ENCODE measurements around the gene CACNA2D1. TPM values are rescaled to one million over a fixed set of nuclear protein-coding genes. Genes with fewer than 3 reads are reported as not detected.
"Not testable (repeated sequence)": the region's sequence is repeated elsewhere in the genome, so short reads cannot be mapped to it uniquely, and the experiment has no call there.

The CACNA2D1 gene
- total RNA-seq, 4 donors from 2014 or later = 3.0 to 15.7 (median 8.6) TPM

DNA sequence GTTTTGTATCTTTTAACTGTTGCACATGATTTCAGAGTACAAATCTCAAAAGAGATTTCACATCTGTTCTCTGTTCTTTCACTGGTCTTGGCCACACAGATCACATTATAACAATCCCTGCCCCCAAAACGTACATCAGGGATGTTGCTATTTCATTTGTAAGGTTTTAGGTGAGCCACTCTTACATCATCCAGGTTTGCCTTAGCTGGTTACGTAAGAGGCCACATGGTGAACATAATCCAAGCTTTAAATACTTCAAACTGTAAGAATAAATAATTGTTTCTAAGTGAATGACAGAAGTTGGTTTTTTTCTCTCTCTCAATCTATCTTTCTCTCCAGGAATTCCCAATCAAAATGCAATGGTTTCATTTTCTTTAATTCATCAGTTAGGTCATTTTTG, 427.8 kb downstream of the CACNA2D1 start:
- no peak for TF ChIP-seq POLR2A (IDR thresholded peaks at IDR 0.05)
- TF ChIP-seq, protein P1, sequence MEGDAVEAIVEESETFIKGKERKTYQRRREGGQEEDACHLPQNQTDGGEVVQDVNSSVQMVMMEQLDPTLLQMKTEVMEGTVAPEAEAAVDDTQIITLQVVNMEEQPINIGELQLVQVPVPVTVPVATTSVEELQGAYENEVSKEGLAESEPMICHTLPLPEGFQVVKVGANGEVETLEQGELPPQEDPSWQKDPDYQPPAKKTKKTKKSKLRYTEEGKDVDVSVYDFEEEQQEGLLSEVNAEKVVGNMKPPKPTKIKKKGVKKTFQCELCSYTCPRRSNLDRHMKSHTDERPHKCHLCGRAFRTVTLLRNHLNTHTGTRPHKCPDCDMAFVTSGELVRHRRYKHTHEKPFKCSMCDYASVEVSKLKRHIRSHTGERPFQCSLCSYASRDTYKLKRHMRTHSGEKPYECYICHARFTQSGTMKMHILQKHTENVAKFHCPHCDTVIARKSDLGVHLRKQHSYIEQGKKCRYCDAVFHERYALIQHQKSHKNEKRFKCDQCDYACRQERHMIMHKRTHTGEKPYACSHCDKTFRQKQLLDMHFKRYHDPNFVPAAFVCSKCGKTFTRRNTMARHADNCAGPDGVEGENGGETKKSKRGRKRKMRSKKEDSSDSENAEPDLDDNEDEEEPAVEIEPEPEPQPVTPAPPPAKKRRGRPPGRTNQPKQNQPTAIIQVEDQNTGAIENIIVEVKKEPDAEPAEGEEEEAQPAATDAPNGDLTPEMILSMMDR (IDR thresholded peaks at IDR 0.05) = no peak
- WGBS, 2 donors = 73 to 83% methylated on average over 2 of the region's 2 CpGs
- H3K4me3 ChIP-seq (ENCODE audit: low read depth, poor library complexity, severe bottlenecking) = no peak overlapping the region
- DNase-seq (ENCODE audit: low spot score in 2 of 2) = no peak
- intact Hi-C loops (cut with DNase I; ENCODE audit: low total_unique reads) = no loop called here

DNA sequence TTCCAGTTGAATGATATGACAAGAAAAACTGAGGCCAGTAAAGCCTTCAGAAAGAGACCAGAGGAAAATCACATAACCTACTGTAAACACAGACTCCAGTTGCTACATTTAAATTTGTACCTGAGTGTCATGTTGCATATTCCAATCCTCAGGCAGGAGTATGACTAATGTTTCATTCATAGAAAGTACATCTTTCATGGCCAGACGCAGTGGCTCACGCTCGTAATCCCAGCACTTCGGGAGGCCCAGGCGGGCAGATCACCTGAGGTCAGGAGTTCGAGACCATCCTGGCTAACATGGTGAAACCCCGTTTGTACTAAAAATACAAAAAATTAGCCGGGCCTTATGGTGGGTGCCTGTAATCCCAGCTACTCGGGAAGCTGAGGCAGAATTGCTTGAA, 429.0 kb downstream of the CACNA2D1 start:
- H3K4me3 ChIP-seq (ENCODE audit: low read depth, poor library complexity, severe bottlenecking); intact Hi-C loops (cut with DNase I; ENCODE audit: low total_unique reads); DNase-seq (ENCODE audit: low spot score in 2 of 2): not testable (repeated sequence)
- 86 to 96% methylated on average over 9 of the region's 9 CpGs for WGBS, 2 donors

DNA sequence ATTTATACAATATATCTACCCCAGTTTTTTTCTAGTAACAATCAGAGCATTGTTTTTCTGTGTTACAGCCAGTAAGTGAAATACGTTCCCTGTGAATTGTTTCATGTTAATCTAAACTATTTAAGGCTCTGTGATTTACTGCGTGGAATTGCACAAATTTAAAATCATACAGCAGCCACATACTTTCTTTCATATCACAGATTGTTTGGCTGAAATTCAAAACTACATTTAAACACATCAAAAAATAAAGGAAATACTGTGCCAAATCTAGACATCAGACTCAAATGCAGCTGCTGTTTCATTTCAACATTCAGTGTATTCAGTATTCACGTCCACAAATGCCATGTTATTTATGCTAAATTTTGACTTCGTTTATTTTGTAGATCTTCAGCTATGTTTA, 431.1 kb downstream of the CACNA2D1 start:
- intact Hi-C loops (cut with DNase I; ENCODE audit: low total_unique reads) = no loop called here
- H3K4me3 ChIP-seq (ENCODE audit: low read depth, poor library complexity, severe bottlenecking) = no peak overlapping the region
- DNase-seq (ENCODE audit: low spot score in 2 of 2) = no peak
- WGBS, 2 donors = 73 to 78% methylated on average over 4 of the region's 4 CpGs
- TF ChIP-seq POLR2A (IDR thresholded peaks at IDR 0.05) = no peak
- TF ChIP-seq, protein P1 (IDR thresholded peaks at IDR 0.05) = no peak

DNA sequence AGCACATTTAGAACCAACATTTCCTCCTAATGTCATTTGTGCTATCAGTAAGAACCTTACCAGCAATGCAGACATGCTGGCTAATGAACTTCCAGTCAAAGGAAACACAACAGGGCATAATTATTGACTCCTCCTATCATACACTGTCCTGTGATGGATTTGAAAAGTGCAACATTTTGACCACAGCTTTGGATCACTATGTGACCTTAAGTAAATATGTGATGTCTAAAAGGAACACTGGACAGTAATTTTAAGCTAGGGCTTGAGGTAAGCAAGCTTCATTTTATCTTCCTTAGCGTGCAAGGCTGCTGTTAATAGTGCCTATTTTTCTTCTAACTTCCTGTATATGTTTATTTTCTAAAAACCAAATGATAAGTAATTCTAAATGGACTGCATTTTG, 433.2 kb downstream of the CACNA2D1 start:
- no peak for TF ChIP-seq POLR2A (IDR thresholded peaks at IDR 0.05)
- TF ChIP-seq, protein P1 (IDR thresholded peaks at IDR 0.05) = no peak
- no peak overlapping the region for H3K4me3 ChIP-seq (ENCODE audit: low read depth, poor library complexity, severe bottlenecking)
- DNase-seq (ENCODE audit: low spot score in 2 of 2) = no peak
- intact Hi-C loops (cut with DNase I; ENCODE audit: low total_unique reads) = no loop called here
- WGBS, 2 donors = 88 to 91% methylated on average over 1 of the region's 1 CpG

DNA sequence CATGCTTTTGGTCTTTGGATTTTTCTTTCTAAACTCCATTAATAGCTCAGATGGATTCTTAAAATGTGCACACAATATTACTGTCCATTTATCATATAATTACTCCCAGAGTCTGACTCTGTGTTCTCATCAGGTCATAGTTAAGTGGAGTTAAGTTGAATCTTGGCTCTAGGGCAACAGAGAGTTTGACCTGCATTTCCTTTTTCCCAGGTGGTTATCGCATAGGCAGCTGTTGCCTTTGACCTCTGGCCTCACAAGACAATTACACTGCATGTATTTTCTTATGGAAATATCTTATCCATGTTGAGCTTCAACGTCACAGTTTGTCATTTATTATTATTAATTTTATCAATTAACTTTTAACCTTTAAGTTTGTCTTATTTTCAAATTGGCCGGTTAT, 436.3 kb downstream of the CACNA2D1 start:
- TF ChIP-seq, protein P1 (IDR thresholded peaks at IDR 0.05) = no peak
- intact Hi-C loops (cut with DNase I; ENCODE audit: low total_unique reads) = no loop called here
- 68 to 77% methylated on average over 3 of the region's 3 CpGs for WGBS, 2 donors
- no peak for DNase-seq (ENCODE audit: low spot score in 2 of 2)
- no peak overlapping the region for H3K4me3 ChIP-seq (ENCODE audit: low read depth, poor library complexity, severe bottlenecking)

DNA sequence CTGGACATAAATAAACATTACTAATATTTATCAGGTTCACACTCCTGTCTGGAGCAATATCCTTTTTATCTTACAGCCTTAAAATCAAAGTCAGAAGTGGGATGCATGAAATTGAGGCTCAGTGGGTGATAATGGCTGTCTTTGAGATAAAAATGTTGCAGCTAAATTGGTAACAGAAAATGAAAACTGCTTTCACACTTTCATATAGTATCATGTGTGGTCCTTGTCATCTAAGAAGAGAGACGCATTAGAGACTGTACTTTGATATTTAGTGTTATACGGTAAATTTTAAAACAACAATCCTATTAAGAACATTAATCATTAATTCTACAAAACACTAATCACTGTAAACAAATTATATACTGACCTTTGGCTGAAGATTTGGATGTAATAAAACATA, 438.5 kb downstream of the CACNA2D1 start:
- TF ChIP-seq, protein P1 (IDR thresholded peaks at IDR 0.05) = no peak
- TF ChIP-seq POLR2A (IDR thresholded peaks at IDR 0.05) = no peak
- no peak overlapping the region for H3K4me3 ChIP-seq (ENCODE audit: low read depth, poor library complexity, severe bottlenecking)
- DNase-seq (ENCODE audit: low spot score in 2 of 2) = no peak
- intact Hi-C loops (cut with DNase I; ENCODE audit: low total_unique reads) = no loop called here
- WGBS, 2 donors = 96 to 97% methylated on average over 2 of the region's 2 CpGs
